Measurements from ENCODE around the gene CCND2.

CCND2 gene

GRCh38 chr12:4251967-4252366 is 21.6 kb upstream of the CCND2 start:
- 100% methylated on average over 2 of the region's 2 CpGs for WGBS (ENCODE audit: insufficient coverage)
- no peak overlapping the region for H3K27ac ChIP-seq (ENCODE audit: insufficient read depth in 1 of 2, low read depth in 1 of 2, low read length in 2 of 2, poor library complexity in 1 of 2, severe bottlenecking in 2 of 2)

GRCh38 chr12:4252601-4253000 is 21.0 kb upstream of the CCND2 start:
- no peaks in the 10 kb centered on the region for H3K27me3 ChIP-seq (replicated peaks in 2 of 5; ENCODE audit: control insufficient read depth in 4 of 5, insufficient read depth in 5 of 5, low read length in 4 of 5)
- CTCF ChIA-PET: interaction anchor here (1.4 kb wide), 1 partner anchor 15 kb away, joined by 4 read pairs; no protein-coding TSS in a partner anchor
- no peak for DNase-seq
- H3K27ac ChIP-seq (ENCODE audit: insufficient read depth in 1 of 2, low read depth in 1 of 2, low read length in 2 of 2, poor library complexity in 1 of 2, severe bottlenecking in 2 of 2): no peak overlapping the region
- peaks cover 3 to 15% (median 11%) of the 10 kb centered on the region in 4 experiments for H3K4me1 ChIP-seq (ENCODE audit: control extremely low read depth in 1 of 4, control insufficient read depth in 4 of 4, insufficient read depth in 4 of 4, low read length in 3 of 4)
- no peaks in the 10 kb centered on the region for H3K9me3 ChIP-seq (ENCODE audit: control extremely low read depth in 1 of 5, control insufficient read depth in 4 of 5, insufficient read depth in 2 of 5, low read depth in 1 of 5, low read length in 4 of 5)
- H3K36me3 ChIP-seq (ENCODE audit: control insufficient read depth in 4 of 4, insufficient read depth in 4 of 4, low read length in 3 of 4): no peaks in the 10 kb centered on the region
- H3K4me3 ChIP-seq (ENCODE audit: control insufficient read depth in 1 of 7, extremely low read depth in 1 of 7, insufficient read depth in 4 of 7, low read depth in 2 of 7, low read length in 6 of 7): no peak overlapping the region
- POLR2A ChIA-PET: no interaction called here
- 97% methylated on average over 4 of the region's 5 CpGs for WGBS (ENCODE audit: insufficient coverage)

More at GRCh38 chr12:4251967-4252366, 21.6 kb upstream of the CCND2 start:
- Histone ChIP-seq H3K36me3 (ENCODE audit: control insufficient read depth in 4 of 4, insufficient read depth in 4 of 4, low read length in 3 of 4) (no peaks in the 10 kb centered on the region), H3K4me1 (ENCODE audit: control extremely low read depth in 1 of 4, control insufficient read depth in 4 of 4, insufficient read depth in 4 of 4, low read length in 3 of 4) (peaks cover 3 to 18% (median 11%) of the 10 kb centered on the region in 4 experiments), H3K27me3 (replicated peaks in 2 of 5; ENCODE audit: control insufficient read depth in 4 of 5, insufficient read depth in 5 of 5, low read length in 4 of 5) (no peaks in the 10 kb centered on the region), H3K9me3 (ENCODE audit: control extremely low read depth in 1 of 5, control insufficient read depth in 4 of 5, insufficient read depth in 2 of 5, low read depth in 1 of 5, low read length in 4 of 5) (no peaks in the 10 kb centered on the region), H3K4me3 (ENCODE audit: control insufficient read depth in 1 of 7, extremely low read depth in 1 of 7, insufficient read depth in 4 of 7, low read depth in 2 of 7, low read length in 6 of 7) (no peak overlapping the region)
- CTCF ChIA-PET: interaction anchor here (1.6 kb wide), 1 partner anchor 99 kb away, joined by 3 read pairs; no protein-coding TSS in a partner anchor
- no peak for DNase-seq
- POLR2A ChIA-PET: no interaction called here

GRCh38 chr12:4256043-4256826 is 17.3 kb upstream of the CCND2 start:
- DNase-seq: no peak
- ChIA-PET CTCF (interaction anchor here (0.7 to 4.7 kb wide), 5 partner anchors 12 to 373 kb away, joined by 3 to 23 read pairs (median 3); no protein-coding TSS in a partner anchor), POLR2A (no interaction called here)
- Histone ChIP-seq H3K27me3 (replicated peaks in 2 of 5; ENCODE audit: control insufficient read depth in 4 of 5, insufficient read depth in 5 of 5, low read length in 4 of 5) (no peaks in the 10 kb centered on the region), H3K4me1 (ENCODE audit: control extremely low read depth in 1 of 4, control insufficient read depth in 4 of 4, insufficient read depth in 4 of 4, low read length in 3 of 4) (peaks cover 0 to 8% (median 3%) of the 10 kb centered on the region in 4 experiments), H3K4me3 (ENCODE audit: control insufficient read depth in 1 of 7, extremely low read depth in 1 of 7, insufficient read depth in 4 of 7, low read depth in 2 of 7, low read length in 6 of 7) (no peak overlapping the region), H3K9me3 (ENCODE audit: control extremely low read depth in 1 of 5, control insufficient read depth in 4 of 5, insufficient read depth in 2 of 5, low read depth in 1 of 5, low read length in 4 of 5) (peaks cover 0 to 10% (median 0%) of the 10 kb centered on the region in 5 experiments), H3K27ac (ENCODE audit: insufficient read depth in 1 of 2, low read depth in 1 of 2, low read length in 2 of 2, poor library complexity in 1 of 2, severe bottlenecking in 2 of 2) (no peak overlapping the region), H3K36me3 (ENCODE audit: control insufficient read depth in 4 of 4, insufficient read depth in 4 of 4, low read length in 3 of 4) (no peaks in the 10 kb centered on the region)
- 100% methylated on average over 2 of the region's 2 CpGs for whole genome bisulfite sequencing (ENCODE audit: insufficient coverage)

- CTCF ChIA-PET: interaction anchor here (1.3 to 4.7 kb wide), 2 partner anchors 11 to 47 kb away, joined by 3 to 23 read pairs; no protein-coding TSS in a partner anchor
These were observed 16.1 kb upstream of the CCND2 start for GRCh38 chr12:4257442-4257841.

GRCh38 chr12:4259099-4259498 is 14.5 kb upstream of the CCND2 start:
- CTCF ChIA-PET: interaction anchor here (1.2 to 4.7 kb wide), 3 partner anchors 9 to 116 kb away, joined by 3 to 23 read pairs (median 5); no protein-coding TSS in a partner anchor
- H3K9me3 ChIP-seq (ENCODE audit: control extremely low read depth in 1 of 5, control insufficient read depth in 4 of 5, insufficient read depth in 2 of 5, low read depth in 1 of 5, low read length in 4 of 5): peaks cover 0 to 10% (median 0%) of the 10 kb centered on the region in 5 experiments
- POLR2A ChIA-PET: no interaction called here

More at GRCh38 chr12:4257442-4257841, 16.1 kb upstream of the CCND2 start:
- POLR2A ChIA-PET: no interaction called here
- DNase-seq: no peak
- Histone ChIP-seq H3K36me3 (ENCODE audit: control insufficient read depth in 4 of 4, insufficient read depth in 4 of 4, low read length in 3 of 4) (no peaks in the 10 kb centered on the region), H3K27me3 (replicated peaks in 2 of 5; ENCODE audit: control insufficient read depth in 4 of 5, insufficient read depth in 5 of 5, low read length in 4 of 5) (no peaks in the 10 kb centered on the region), H3K4me3 (ENCODE audit: control insufficient read depth in 1 of 7, extremely low read depth in 1 of 7, insufficient read depth in 4 of 7, low read depth in 2 of 7, low read length in 6 of 7) (no peak overlapping the region), H3K9me3 (ENCODE audit: control extremely low read depth in 1 of 5, control insufficient read depth in 4 of 5, insufficient read depth in 2 of 5, low read depth in 1 of 5, low read length in 4 of 5) (peaks cover 0 to 10% (median 0%) of the 10 kb centered on the region in 5 experiments), H3K27ac (ENCODE audit: insufficient read depth in 1 of 2, low read depth in 1 of 2, low read length in 2 of 2, poor library complexity in 1 of 2, severe bottlenecking in 2 of 2) (no peak overlapping the region), H3K4me1 (ENCODE audit: control extremely low read depth in 1 of 4, control insufficient read depth in 4 of 4, insufficient read depth in 4 of 4, low read length in 3 of 4) (peaks cover 0 to 3% (median 0%) of the 10 kb centered on the region in 4 experiments)

GRCh38 chr12:4261655-4262054 is 11.9 kb upstream of the CCND2 start:
- no peak overlapping the region for H3K27ac ChIP-seq (ENCODE audit: insufficient read depth in 1 of 2, low read depth in 1 of 2, low read length in 2 of 2, poor library complexity in 1 of 2, severe bottlenecking in 2 of 2)
- ChIA-PET CTCF (interaction anchor here (0.9 to 1.3 kb wide), 3 partner anchors 11 to 148 kb away, joined by 3 read pairs; no protein-coding TSS in a partner anchor), POLR2A (interaction anchor here (0.6 kb wide), 1 partner anchor 166 kb away, joined by 4 read pairs; no protein-coding TSS in a partner anchor)
- no peaks in the 10 kb centered on the region for H3K27me3 ChIP-seq (replicated peaks in 2 of 5; ENCODE audit: control insufficient read depth in 4 of 5, insufficient read depth in 5 of 5, low read length in 4 of 5)
- H3K4me3 ChIP-seq (ENCODE audit: control insufficient read depth in 1 of 7, extremely low read depth in 1 of 7, insufficient read depth in 4 of 7, low read depth in 2 of 7, low read length in 6 of 7): no peak overlapping the region
- no peaks in the 10 kb centered on the region for H3K36me3 ChIP-seq (ENCODE audit: control insufficient read depth in 4 of 4, insufficient read depth in 4 of 4, low read length in 3 of 4)
- DNase-seq: no peak
- H3K4me1 ChIP-seq (ENCODE audit: control extremely low read depth in 1 of 4, control insufficient read depth in 4 of 4, insufficient read depth in 4 of 4, low read length in 3 of 4): peaks cover 0 to 3% (median 0%) of the 10 kb centered on the region in 4 experiments
- peaks cover 0 to 10% (median 0%) of the 10 kb centered on the region in 5 experiments for H3K9me3 ChIP-seq (ENCODE audit: control extremely low read depth in 1 of 5, control insufficient read depth in 4 of 5, insufficient read depth in 2 of 5, low read depth in 1 of 5, low read length in 4 of 5)

More at GRCh38 chr12:4259099-4259498, 14.5 kb upstream of the CCND2 start:
- Histone ChIP-seq H3K36me3 (ENCODE audit: control insufficient read depth in 4 of 4, insufficient read depth in 4 of 4, low read length in 3 of 4) (no peaks in the 10 kb centered on the region), H3K27me3 (replicated peaks in 2 of 5; ENCODE audit: control insufficient read depth in 4 of 5, insufficient read depth in 5 of 5, low read length in 4 of 5) (no peaks in the 10 kb centered on the region), H3K27ac (ENCODE audit: insufficient read depth in 1 of 2, low read depth in 1 of 2, low read length in 2 of 2, poor library complexity in 1 of 2, severe bottlenecking in 2 of 2) (no peak overlapping the region), H3K4me3 (ENCODE audit: control insufficient read depth in 1 of 7, extremely low read depth in 1 of 7, insufficient read depth in 4 of 7, low read depth in 2 of 7, low read length in 6 of 7) (no peak overlapping the region), H3K4me1 (ENCODE audit: control extremely low read depth in 1 of 4, control insufficient read depth in 4 of 4, insufficient read depth in 4 of 4, low read length in 3 of 4) (peaks cover 0 to 3% (median 0%) of the 10 kb centered on the region in 4 experiments)
- peak in 1 of 3 donors; percentile 50 for DNase-seq
- WGBS (ENCODE audit: insufficient coverage): no CpG with 5 or more reads among the region's 1 CpG

GRCh38 chr12:4265280-4265679 is 8.3 kb upstream of the CCND2 start:
- Histone ChIP-seq H3K9me3 (ENCODE audit: control extremely low read depth in 1 of 5, control insufficient read depth in 4 of 5, insufficient read depth in 2 of 5, low read depth in 1 of 5, low read length in 4 of 5) (no peaks in the 10 kb centered on the region), H3K4me1 (ENCODE audit: control extremely low read depth in 1 of 4, control insufficient read depth in 4 of 4, insufficient read depth in 4 of 4, low read length in 3 of 4) (peaks cover 5 to 24% (median 13%) of the 10 kb centered on the region in 4 experiments), H3K4me3 (ENCODE audit: control insufficient read depth in 1 of 7, extremely low read depth in 1 of 7, insufficient read depth in 4 of 7, low read depth in 2 of 7, low read length in 6 of 7) (no peak overlapping the region), H3K36me3 (ENCODE audit: control insufficient read depth in 4 of 4, insufficient read depth in 4 of 4, low read length in 3 of 4) (no peaks in the 10 kb centered on the region), H3K27ac (ENCODE audit: insufficient read depth in 1 of 2, low read depth in 1 of 2, low read length in 2 of 2, poor library complexity in 1 of 2, severe bottlenecking in 2 of 2) (no peak overlapping the region), H3K27me3 (replicated peaks in 2 of 5; ENCODE audit: control insufficient read depth in 4 of 5, insufficient read depth in 5 of 5, low read length in 4 of 5) (no peaks in the 10 kb centered on the region)
- no CpG with 5 or more reads among the region's 4 CpGs for WGBS (ENCODE audit: insufficient coverage)
- CTCF ChIA-PET: no interaction called here
- POLR2A ChIA-PET: no interaction called here
- no peak for DNase-seq
